ENCODE results near the gene SLC24A3.
A peak's percentile ranks its signal among the peaks of the same experiment; 100 is the strongest.

The SLC24A3 gene

GRCh38 chr20:19457611-19458010 is 245.2 kb downstream of the SLC24A3 start:
- DNase-seq (ENCODE audit: low read depth, low spot score) = no peak
- H3K4me3 ChIP-seq = peak overlapping the region; percentile 48
- H3K27ac ChIP-seq = peak overlapping the region; percentile 82
- TF ChIP-seq EZH2 (IDR thresholded peaks at IDR 0.05) = no peak
- no peak for TF ChIP-seq POLR2AphosphoS5 (IDR thresholded peaks at IDR 0.05; ENCODE audit: borderline replicate concordance, low read depth, low read length)
- TF ChIP-seq FOXP2 (optimal IDR thresholded peaks at IDR 0.05; ENCODE audit: control extremely low read depth, extremely low read length, insufficient read depth) = no peak
- H3K9me3 ChIP-seq (ENCODE audit: low read depth, low read length) = no peaks in the 10 kb centered on the region
- peak overlapping the region; percentile 30 for H3K9ac ChIP-seq (ENCODE audit: insufficient read length)
- H3K36me3 ChIP-seq (ENCODE audit: insufficient read depth, low read length) = no peaks in the 10 kb centered on the region

GRCh38 chr20:19460386-19460785 is 247.9 kb downstream of the SLC24A3 start:
- H3K36me3 ChIP-seq (ENCODE audit: insufficient read depth, low read length) = no peaks in the 10 kb centered on the region
- TF ChIP-seq FOXP2 (optimal IDR thresholded peaks at IDR 0.05; ENCODE audit: control extremely low read depth, extremely low read length, insufficient read depth) (no peak), POLR2AphosphoS5 (IDR thresholded peaks at IDR 0.05; ENCODE audit: borderline replicate concordance, low read depth, low read length) (no peak), EZH2 (IDR thresholded peaks at IDR 0.05) (no peak)
- DNase-seq (ENCODE audit: low read depth, low spot score) = no peak
- no peaks in the 10 kb centered on the region for H3K9me3 ChIP-seq (ENCODE audit: low read depth, low read length)
- H3K4me3 ChIP-seq = no peak overlapping the region
- H3K27ac ChIP-seq = no peak overlapping the region
- H3K9ac ChIP-seq (ENCODE audit: insufficient read length) = no peak overlapping the region

- TF ChIP-seq EZH2 (IDR thresholded peaks at IDR 0.05) (no peak), POLR2AphosphoS5 (IDR thresholded peaks at IDR 0.05; ENCODE audit: borderline replicate concordance, low read depth, low read length) (no peak), FOXP2 (optimal IDR thresholded peaks at IDR 0.05; ENCODE audit: control extremely low read depth, extremely low read length, insufficient read depth) (no peak)
- no peak for DNase-seq (ENCODE audit: low read depth, low spot score)
- no peak overlapping the region for H3K4me3 ChIP-seq
These were observed 250.0 kb downstream of the SLC24A3 start for GRCh38 chr20:19462491-19462890.

GRCh38 chr20:19463597-19463996 is 251.2 kb downstream of the SLC24A3 start:
- TF ChIP-seq EZH2 (IDR thresholded peaks at IDR 0.05) (no peak), POLR2AphosphoS5 (IDR thresholded peaks at IDR 0.05; ENCODE audit: borderline replicate concordance, low read depth, low read length) (no peak), FOXP2 (optimal IDR thresholded peaks at IDR 0.05; ENCODE audit: control extremely low read depth, extremely low read length, insufficient read depth) (no peak)
- Histone ChIP-seq H3K9me3 (ENCODE audit: low read depth, low read length) (no peaks in the 10 kb centered on the region), H3K4me3 (no peak overlapping the region), H3K36me3 (ENCODE audit: insufficient read depth, low read length) (no peaks in the 10 kb centered on the region), H3K27ac (no peak overlapping the region), H3K9ac (ENCODE audit: insufficient read length) (no peak overlapping the region)
- no peak for DNase-seq (ENCODE audit: low read depth, low spot score)

More at GRCh38 chr20:19462491-19462890, 250.0 kb downstream of the SLC24A3 start:
- Histone ChIP-seq H3K9ac (ENCODE audit: insufficient read length) (no peak overlapping the region), H3K36me3 (ENCODE audit: insufficient read depth, low read length) (no peaks in the 10 kb centered on the region), H3K27ac (no peak overlapping the region), H3K9me3 (ENCODE audit: low read depth, low read length) (no peaks in the 10 kb centered on the region)

GRCh38 chr20:19465536-19465935 is 253.1 kb downstream of the SLC24A3 start:
- no peak for DNase-seq (ENCODE audit: low read depth, low spot score)
- Histone ChIP-seq H3K4me3 (no peak overlapping the region), H3K27ac (no peak overlapping the region), H3K9me3 (ENCODE audit: low read depth, low read length) (no peaks in the 10 kb centered on the region), H3K9ac (ENCODE audit: insufficient read length) (no peak overlapping the region), H3K36me3 (ENCODE audit: insufficient read depth, low read length) (no peaks in the 10 kb centered on the region)
- TF ChIP-seq FOXP2 (optimal IDR thresholded peaks at IDR 0.05; ENCODE audit: control extremely low read depth, extremely low read length, insufficient read depth) (no peak), EZH2 (IDR thresholded peaks at IDR 0.05) (no peak), POLR2AphosphoS5 (IDR thresholded peaks at IDR 0.05; ENCODE audit: borderline replicate concordance, low read depth, low read length) (no peak)

GRCh38 chr20:19466206-19466928 is 253.9 kb downstream of the SLC24A3 start:
- TF ChIP-seq POLR2AphosphoS5 (IDR thresholded peaks at IDR 0.05; ENCODE audit: borderline replicate concordance, low read depth, low read length) = no peak
- no peak for TF ChIP-seq FOXP2 (optimal IDR thresholded peaks at IDR 0.05; ENCODE audit: control extremely low read depth, extremely low read length, insufficient read depth)
- no peak for TF ChIP-seq EZH2 (IDR thresholded peaks at IDR 0.05)
- Histone ChIP-seq H3K36me3 (ENCODE audit: insufficient read depth, low read length) (no peaks in the 10 kb centered on the region), H3K9ac (ENCODE audit: insufficient read length) (no peak overlapping the region), H3K9me3 (ENCODE audit: low read depth, low read length) (no peaks in the 10 kb centered on the region), H3K27ac (no peak overlapping the region), H3K4me3 (no peak overlapping the region)
- DNase-seq (ENCODE audit: low read depth, low spot score) = no peak

- DNase-seq (ENCODE audit: low read depth, low spot score) = no peak
- no peak overlapping the region for H3K27ac ChIP-seq
- H3K36me3 ChIP-seq (ENCODE audit: insufficient read depth, low read length) = no peaks in the 10 kb centered on the region
- H3K4me3 ChIP-seq = no peak overlapping the region
- no peak for TF ChIP-seq FOXP2 (optimal IDR thresholded peaks at IDR 0.05; ENCODE audit: control extremely low read depth, extremely low read length, insufficient read depth)
- no peak for TF ChIP-seq POLR2AphosphoS5 (IDR thresholded peaks at IDR 0.05; ENCODE audit: borderline replicate concordance, low read depth, low read length)
- no peak for TF ChIP-seq EZH2 (IDR thresholded peaks at IDR 0.05)
- H3K9ac ChIP-seq (ENCODE audit: insufficient read length) = no peak overlapping the region
- H3K9me3 ChIP-seq (ENCODE audit: low read depth, low read length) = no peaks in the 10 kb centered on the region
These were observed 260.9 kb downstream of the SLC24A3 start for GRCh38 chr20:19473216-19473921.

- no peaks in the 10 kb centered on the region for H3K36me3 ChIP-seq (ENCODE audit: insufficient read depth, low read length)
- H3K9me3 ChIP-seq (ENCODE audit: low read depth, low read length) = no peaks in the 10 kb centered on the region
- DNase-seq (ENCODE audit: low read depth, low spot score) = no peak
- H3K27ac ChIP-seq = no peak overlapping the region
- no peak for TF ChIP-seq FOXP2 (optimal IDR thresholded peaks at IDR 0.05; ENCODE audit: control extremely low read depth, extremely low read length, insufficient read depth)
- TF ChIP-seq POLR2AphosphoS5 (IDR thresholded peaks at IDR 0.05; ENCODE audit: borderline replicate concordance, low read depth, low read length) = no peak
- TF ChIP-seq EZH2 (IDR thresholded peaks at IDR 0.05) = no peak
- H3K4me3 ChIP-seq = no peak overlapping the region
- H3K9ac ChIP-seq (ENCODE audit: insufficient read length) = no peak overlapping the region
These were observed 261.5 kb downstream of the SLC24A3 start for GRCh38 chr20:19473922-19474286.
